Mucosa of gallbladder (tissue), 1 donor: Measurements from ENCODE around the gene TSSC4. TPM values are rescaled to one million over a fixed set of nuclear protein-coding genes. Genes with fewer than 3 reads are reported as not detected.

Experiments
- DNase-seq: peaks from one replicate; pipeline ENCODE4 v3.0.0-alpha.2; 2020; ENCODE audit warnings: low spot score
- total RNA-seq: library from RNA; stranded (reverse); gene quantifications from one replicate; pipeline ENCODE4 v1.2.1, GENCODE V29; 2021
- donor health status: DM: no; HTN: no; CAD: no.

Gene TSSC4
- total RNA-seq, 1 donor from 2014 or later = 50.5 TPM

DNA sequence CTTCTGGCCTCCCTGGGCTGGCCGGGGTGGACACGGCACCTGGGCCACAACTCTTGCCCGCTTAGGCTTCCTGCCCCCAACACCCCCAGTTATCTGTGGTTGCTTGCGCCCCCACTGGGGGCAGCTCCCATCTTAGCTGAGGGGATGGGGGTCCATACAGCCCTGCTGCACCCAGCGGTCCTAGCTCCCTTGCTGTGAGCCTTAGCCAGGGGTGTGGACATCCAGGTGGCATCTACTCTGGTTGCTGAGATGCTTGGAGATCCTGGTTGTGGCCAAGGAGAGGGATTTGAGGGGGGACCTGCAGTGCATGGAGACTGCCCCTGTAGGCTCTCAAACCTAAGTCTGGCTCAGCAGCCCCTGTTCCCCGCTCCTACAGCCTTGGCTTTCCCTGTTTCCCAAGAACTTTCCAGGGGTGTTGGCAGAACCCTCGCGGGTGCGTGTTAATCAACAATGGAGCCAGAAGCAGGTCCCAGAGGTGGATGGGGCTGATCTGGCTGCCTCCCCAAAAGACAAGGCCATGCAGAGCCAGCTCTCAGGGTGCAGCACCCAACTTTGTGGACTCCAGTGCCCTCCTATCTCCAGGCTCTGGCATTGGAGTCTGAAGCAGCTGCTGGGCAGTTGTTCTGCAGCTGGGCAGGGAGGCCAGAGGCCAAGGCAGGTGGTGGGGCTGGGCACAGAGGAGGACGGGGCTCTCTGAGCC is 47.6 kb downstream of the TSSC4 start:
- DNase-seq = no peak

DNA sequence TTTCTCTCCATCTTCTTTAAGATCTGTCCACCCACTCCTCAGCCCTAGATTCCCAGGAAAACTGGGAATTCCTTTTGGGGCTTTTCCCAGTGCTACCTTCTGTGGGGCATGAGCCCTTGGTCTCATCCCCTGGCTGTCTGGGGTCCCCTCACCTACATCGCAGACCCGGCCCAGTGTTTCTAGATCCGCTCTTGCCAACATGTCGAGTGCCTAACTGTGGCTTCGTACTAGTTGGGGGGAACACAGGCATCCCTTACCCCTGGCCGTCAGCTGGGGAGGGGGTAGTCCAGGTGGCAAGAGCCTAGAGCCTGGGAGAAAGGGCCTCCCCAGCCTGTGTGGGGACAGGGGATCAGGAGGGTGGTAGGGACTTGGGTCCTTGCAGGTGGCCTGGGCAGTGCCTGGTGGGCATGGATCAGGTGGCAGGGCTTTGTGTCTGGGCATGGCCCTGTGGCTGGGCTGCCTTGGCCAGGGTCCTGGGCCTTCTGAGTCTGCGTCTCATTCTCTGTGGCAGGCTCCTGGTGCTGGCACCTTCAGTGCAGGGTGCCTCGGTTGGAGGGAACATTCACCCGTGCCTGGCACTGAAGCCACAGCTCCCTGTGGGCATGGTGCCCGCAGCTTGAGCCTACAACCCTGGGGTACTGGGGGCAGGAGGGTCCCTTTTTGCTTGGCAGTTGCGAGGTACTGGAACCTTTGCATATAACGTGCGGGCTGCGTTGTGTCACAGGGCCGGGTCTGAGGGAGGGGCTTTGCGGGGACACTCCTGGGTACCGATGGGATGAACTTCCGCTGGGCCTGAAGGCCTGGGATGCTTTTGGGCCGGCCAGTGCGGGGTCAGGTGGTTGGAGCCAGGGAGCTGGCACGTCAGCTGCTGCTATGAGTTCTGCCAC is 48.4 kb downstream of the TSSC4 start:
- no peak for DNase-seq

DNA sequence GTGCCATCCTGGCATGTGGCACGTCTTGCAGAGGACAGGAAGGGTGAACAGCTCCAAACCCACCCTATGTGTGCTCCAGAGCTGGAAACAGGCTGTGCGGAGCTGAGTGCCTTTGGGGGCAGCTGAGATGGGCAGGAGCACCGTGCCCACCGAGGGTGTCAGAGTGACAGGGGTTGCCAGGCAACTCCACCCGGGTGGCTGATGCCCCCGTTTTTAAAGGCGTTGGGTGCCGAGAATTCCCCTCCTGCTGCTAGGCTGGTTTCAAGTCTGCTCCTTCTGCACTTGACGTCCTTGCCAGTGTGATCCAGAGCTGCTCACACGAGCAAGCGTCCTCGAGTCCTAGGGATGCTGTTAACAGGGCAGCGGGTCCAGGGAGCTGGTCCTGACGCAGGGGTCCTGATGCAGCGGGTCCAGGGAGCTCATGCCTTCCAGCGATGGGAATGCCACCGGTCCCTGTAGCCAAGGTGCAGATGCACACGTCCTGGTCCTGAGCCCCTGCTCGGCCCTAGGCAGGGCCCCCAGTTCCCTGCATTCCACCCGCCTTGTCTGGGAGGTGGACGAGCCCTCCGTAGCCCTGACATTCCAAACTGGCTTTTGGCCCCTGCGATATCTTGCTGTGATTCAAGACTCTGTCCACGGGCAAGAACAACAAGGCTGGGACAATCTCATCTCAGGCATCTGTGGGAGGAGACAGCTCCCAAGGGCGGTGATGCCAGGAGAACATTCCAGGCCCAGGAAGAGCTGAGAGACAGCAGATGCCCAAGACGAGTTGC is 49.2 kb downstream of the TSSC4 start:
- DNase-seq = no peak

GRCh38 chr11:2450321-2451041 is 49.9 kb downstream of the TSSC4 start:
- no peak for DNase-seq

GRCh38 chr11:2451336-2451735 is 50.8 kb downstream of the TSSC4 start:
- no peak for DNase-seq

GRCh38 chr11:2451916-2452315 is 51.4 kb downstream of the TSSC4 start:
- DNase-seq = no peak

DNA sequence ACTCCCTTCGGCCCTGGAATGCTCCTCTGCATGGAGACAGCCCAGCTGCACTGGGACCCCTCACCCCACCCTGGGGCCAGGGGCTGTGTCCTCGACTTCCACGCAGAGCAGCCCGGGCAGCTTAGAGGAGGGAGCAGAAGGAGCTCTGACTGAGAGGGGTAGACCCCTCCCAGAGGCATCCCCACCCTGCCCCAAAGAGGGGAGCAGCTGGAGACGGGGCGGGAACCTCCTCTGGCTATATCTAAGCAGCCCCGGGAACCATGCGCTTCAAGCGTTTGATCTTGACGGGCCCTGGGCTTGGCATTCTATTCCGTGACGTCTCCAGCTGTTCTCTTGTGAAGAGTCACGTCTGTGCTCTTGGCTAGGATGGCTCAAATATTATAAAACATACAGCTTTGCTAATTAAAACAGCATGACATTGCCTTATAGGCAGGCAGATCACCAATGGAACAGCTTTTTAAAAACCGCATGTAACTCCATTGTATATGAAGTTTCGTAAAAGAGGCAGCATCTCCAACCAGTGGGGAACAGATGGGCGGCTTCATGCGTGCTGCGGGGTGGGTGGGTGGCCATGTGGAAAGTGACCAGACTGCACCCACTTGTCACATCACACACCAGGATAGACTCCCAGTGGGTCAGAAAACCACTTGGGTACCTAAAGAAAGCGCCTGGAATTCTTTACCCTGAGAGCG is 51.9 kb downstream of the TSSC4 start:
- no peak for DNase-seq

- no peak for DNase-seq
These were observed 52.9 kb downstream of the TSSC4 start for GRCh38 chr11:2453436-2453835.

Other genes starting within 250 kb of the TSSC4 start
- gene INS, start 239.5 kb upstream of the TSSC4 start, total RNA-seq = 1.2 TPM
- 2.1 TPM for gene TH, start 228.9 kb upstream of the TSSC4 start, total RNA-seq
- gene ASCL2, start 130.2 kb upstream of the TSSC4 start, total RNA-seq = 1.1 TPM
- 1.6 TPM for gene C11orf21, start 98.8 kb upstream of the TSSC4 start, total RNA-seq
- gene TSPAN32, start 98.7 kb upstream of the TSSC4 start, total RNA-seq = 1.1 TPM
- 746 TPM for gene CD81, start 23.4 kb upstream of the TSSC4 start, total RNA-seq
- gene TRPM5, start 43.8 kb downstream of the TSSC4 start, total RNA-seq = 4.4 TPM
- gene KCNQ1, start 44.3 kb downstream of the TSSC4 start, total RNA-seq = 96.4 TPM